ENCODE results near the gene LMBRD2.

LMBRD2 gene

DNA sequence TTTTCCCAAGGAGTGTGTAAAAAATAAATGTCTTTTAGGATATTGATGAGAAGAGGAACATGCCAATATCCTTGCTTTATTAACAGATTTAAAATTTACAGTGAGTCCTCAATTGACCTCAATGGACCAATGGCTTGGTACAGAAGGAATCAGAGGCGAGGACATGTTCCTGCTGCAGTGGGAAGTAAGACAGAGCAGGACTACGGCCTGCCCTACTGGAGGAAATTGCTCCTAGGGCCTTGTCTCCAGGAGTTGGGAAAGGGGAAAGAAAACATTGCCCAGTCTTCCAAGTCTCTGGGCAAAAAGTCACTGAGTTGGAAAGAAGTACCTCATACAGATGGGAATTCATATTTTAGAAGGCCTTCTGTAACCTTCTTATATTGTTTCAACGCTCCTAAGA is 51.9 kb downstream of the LMBRD2 start:
- no peak for FAIRE-seq

DNA sequence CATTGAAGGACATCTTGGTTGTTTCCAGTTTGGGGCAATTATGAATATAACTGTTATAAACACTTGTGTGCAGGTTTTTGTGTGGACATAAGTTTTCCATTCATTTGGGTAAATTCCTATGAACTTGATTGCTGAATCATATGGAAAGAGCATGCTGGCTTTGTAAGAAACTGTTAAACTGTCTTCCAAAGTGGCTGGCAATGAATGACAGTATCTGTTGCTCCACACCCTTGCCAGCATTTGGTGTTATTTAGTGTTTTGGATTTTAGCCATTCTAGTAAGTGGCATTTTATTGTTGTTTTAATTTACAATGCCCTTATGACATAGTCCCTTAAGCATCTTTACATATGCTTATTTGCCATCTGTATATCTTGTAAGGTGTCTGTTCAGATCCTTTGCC is 55.2 kb downstream of the LMBRD2 start:
- no peak for FAIRE-seq

DNA sequence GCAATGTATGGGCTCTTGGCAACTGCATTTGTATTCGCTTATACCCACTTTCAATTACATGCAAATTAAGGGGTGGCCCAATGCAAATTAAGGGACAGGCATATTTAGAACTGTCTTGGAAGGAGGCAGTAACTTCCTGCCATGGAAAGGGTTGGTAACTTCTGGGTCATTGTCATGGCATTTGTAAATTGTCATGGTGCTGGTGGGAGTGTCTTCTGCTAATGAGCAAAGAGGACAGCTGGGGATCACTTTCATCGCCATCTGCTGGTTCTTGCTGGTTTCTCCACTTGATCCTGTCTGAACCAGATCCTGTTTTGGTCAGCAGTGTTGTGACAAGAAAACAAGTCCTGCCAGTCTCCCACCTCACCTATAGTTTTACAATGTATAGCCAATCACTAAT is 61.7 kb downstream of the LMBRD2 start:
- no peak for FAIRE-seq

DNA sequence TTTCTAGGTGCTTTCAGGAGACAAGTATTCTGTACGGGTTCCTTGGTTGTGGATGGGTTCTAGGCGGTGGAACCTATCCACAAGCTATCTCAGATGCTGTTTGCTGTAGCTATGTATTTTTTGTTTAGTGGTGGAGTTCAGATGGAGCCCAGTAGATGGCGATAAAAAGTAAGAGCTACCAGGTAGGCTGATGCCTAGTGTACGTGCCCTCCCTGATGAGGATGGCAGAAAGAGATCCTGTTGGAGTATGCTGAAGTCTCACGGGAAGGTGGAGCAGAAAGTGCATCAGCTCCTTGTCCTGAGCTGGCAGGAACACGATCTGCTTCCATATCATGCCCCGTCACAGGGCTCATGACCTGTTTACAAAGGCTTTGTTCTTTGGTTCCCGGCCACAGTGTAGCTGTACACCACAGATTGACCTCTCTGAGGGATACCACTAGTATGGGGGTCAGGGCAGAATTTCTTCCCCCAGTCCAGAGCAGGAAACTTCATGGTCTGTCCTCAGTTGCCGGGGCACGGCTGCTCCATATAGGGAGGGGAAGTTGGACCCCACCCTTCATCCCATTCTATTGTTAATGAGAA is 72.4 kb downstream of the LMBRD2 start:
- peak; percentile 57 for FAIRE-seq

DNA sequence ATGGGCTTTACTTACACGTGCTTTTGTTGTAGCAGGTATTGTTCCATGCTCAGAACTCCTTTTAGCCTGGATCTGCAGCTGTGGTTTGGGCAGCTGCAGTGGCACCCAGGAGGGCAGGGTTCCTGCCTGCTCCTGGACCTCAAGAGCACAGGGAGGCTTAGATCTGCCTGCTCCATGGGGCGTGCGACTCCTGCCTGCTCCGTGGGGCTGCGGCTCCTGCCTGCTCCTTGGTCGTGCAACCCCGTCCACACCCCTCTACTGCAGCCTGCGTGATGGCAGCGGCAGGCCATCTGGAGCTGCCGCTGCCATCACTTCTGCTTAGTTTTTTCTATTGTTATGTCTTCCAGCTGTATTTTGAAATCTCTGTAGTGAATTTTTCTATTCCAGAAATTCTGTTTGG is 73.3 kb downstream of the LMBRD2 start:
- FAIRE-seq, result no peak

DNA sequence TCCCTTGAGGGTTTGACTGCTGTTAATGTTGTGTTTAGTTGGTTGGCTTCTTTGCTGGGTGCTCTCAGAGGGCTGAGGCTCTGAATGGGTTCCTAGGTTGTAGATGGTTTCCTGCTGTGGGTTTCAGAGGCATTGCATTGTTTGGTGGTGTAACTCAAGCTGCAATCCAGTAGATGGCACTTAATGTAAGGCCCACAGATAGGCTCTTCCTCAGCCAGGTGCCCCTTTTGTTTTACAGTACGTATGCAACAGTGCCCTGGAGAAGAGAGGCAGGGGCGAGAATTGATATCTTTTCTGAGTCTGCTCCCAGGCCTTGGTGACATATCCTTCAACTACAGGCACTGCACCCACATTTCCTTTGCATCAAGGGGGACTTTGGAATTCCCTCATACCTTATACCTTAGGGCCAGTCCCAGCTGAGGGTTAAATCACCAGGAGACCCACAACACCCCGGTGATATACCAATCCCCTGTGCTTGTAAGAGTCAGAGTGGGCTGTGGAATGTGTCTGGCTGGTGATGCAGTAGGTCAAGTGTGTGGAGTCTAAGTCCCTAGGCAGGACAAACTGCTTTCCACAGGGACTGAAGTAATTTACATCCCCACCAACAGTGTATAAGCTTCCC is 78.0 kb downstream of the LMBRD2 start:
- FAIRE-seq, result no peak

DNA sequence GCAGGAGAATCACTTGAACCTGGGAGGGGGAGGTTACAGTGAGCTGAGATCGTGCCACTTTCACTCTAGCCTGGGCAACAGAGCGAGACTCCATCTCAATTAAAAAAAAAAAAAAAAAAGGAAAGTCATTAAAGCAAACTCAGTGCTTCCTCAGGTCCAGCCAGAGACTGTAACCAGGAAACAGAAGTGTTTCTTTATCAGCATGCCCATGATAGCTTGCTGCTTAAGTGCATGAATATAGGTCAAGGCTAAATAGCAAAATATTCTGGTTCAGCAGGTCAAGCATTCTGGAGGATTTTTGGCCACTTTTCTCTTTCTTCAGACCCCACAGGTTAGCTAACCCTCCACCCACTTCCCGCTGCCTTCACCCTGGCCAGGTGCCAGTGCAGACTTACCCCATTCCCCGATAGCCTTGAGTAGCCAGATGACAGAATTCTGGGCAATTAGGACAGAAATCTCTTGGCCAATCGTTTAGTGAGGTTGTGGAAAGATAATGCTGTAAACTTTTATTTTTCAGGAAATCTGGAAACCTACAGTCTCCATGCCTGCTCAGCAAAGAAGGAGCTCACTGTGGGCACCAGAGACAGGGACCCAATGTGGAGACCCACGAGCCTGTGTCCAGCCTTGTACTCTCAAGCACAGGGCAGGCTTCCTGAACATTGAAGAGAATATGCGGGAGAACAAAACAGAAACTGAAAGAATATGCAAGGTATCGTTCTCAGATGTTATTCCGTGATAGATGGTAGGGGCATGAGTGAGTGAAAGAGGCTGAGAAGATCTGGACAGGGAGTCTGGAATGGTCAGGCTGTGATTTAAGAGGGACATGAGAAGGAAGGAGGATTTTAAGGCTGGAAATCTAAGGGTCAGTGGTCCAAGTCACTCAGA is 80.8 kb downstream of the LMBRD2 start:
- FAIRE-seq, result peak; percentile 27

DNA sequence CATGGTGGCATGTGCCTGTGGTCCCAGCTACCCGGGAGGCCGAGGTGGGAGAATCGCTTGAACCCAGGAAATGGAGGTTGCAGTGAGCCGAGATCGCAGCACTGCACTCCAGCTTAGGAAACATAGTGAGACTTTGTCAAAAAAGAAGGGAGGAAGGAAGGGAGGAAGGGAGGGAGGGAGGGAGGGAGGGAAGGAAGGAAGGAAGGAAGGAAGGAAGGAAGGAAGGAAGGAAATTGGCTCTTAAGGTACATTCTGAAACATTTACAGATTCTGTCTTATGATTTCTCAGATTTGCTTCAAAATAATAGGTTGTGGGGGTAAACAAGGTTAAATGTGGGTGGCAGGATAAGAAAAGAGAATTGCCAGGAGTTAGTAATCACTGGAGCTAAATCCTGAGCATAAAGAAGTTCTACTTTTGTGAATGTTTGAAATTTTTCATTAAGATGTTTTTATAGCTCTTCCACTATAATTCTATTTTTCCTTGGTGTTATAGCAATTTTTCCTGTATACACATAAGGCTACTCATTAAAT is 82.9 kb downstream of the LMBRD2 start:
- no peak for FAIRE-seq

DNA sequence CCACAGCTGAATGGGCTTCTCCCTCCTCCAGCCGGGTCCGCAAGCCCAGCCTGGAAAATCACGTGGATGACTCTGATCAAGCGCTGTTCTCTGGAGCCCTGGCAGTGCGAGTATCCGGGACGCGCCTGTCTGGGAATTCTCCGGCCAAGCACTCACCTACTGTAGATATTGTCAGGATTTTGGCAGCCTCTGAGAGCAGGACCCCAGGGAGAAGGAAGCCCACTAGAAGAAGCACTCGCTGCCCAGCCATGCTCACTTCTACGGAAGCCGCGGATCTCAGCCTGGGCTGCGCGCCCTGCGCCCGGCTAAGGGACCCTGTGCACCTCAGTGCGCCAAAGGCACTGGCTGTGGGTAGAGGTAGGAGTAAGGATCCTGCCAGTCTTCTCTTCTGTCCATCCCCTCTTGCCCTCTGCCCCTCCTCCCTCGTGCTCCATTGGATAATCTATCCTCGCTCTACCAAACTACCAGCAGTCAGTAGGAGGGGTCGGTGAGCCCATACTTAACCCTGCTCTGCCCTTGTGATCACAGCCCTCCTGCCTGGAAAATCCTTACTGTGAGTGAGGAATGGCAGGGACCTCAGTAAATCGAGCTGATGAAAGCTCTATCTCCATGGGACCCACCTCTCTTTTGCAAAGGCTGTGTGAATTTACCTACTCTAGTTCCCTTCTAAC is 85.0 kb downstream of the LMBRD2 start, which contains the start of gene UGT3A2:
TSS of gene UGT3A2 (minus strand) at position 343 of the 671 bp plus-strand sequence. CDS start at position 250, 93 bp downstream.
- no peak for FAIRE-seq

DNA sequence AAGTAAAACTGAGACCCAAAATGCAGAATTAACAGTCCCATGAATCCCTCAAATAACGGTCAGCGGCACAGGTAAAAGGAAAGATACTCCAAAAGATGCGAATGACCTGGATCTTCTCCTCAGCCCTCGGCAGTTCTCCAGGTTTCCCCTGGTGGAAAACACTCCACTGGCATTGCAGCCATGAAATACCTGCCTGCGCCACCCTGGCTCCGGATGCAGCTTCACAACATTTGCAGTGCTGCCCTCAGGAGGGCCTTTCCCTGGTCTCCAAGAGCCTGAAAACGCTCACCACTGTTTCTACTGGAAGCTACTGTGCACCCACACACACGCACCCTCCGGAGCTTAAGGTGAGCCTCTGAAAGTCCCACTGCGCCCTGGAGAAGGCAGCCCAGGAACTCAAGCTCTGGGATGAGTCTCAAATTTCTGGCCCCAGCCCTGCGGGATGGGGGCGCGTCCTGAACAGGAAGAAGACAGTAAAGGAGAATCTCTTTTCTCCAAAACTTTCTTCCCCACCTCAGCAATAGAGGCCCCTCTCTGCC is 85.6 kb downstream of the LMBRD2 start:
- no peak for FAIRE-seq

DNA sequence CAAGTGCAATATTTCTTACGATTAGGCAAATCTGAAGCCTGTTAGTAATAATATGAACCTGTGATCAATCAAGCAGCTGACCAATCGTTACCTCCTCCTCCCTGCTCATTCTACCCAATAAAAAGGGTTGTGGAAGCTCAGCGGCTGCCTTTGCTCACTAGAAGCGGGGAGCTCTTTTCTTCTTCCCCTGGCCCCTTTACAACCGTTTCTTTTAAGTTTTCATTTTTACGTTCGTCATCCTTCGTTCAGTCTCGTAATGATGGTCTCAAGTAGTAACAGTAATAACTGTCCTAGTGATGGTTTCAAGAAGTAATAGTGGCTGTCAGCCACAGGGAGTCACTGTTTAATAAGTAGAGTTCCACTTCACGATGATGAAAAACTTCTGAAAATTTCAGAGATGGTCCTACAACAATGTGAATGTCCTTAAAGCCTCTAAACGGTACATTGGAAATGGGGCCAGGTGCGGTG is 91.2 kb downstream of the LMBRD2 start:
- peak; percentile 9 for FAIRE-seq

DNA sequence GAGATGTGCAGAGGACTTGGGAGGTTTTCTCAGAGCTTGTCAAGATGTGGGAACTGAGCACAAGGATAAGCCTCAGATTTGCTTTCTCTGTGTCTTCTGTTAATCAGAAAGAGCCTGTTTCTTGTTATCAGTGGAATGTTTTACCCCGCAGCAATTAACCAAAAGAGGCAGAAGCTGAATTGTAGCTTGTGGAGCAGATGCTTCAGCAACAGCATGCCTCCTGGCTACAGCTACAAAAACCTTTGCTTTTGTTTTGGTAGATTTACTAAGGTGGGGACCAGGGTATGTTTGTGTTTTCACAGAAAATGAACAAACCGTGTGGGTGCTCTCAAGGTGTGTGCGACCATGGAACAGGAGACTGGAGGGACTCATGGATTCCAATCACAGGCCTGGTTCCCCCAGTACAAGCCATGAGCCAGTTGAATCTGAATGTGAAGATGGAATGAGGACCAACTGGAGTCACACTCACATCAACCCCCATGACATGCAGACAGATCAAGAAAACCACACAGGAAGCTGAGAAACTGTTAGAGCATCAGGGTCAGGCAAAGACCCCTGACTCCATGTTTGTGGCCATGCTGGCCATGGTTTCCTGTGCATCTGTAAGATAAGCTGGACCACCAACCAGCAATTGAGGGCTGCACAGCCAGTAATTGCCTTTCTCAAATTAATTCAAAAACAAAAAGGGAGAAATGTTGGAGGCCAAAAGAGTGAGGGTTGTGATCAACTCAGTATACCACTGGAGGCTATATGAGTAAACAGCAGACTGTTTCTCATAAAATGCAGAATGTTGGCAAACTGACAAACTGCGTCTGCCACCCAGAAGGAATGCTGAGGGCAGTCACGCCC is 91.9 kb downstream of the LMBRD2 start:
- no peak for FAIRE-seq

DNA sequence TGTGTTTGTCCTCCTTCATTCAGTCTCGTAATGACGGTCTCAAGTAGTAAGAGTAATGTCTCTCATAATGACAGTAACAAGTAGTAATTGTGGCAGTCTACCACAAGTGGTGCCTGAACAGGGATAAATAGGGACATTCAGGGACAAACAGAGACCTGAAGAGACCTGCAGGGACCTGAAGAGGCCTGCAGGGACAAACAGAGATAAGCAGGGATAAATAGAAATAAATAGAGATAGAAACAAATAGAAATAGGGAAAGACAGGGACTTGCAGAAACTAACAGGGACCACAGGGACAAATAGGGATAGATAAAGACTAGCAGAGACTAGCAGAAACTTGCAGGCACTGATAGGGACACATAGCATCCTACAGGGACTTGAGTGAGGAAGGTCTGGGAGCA is 92.9 kb downstream of the LMBRD2 start:
- FAIRE-seq, result no peak

DNA sequence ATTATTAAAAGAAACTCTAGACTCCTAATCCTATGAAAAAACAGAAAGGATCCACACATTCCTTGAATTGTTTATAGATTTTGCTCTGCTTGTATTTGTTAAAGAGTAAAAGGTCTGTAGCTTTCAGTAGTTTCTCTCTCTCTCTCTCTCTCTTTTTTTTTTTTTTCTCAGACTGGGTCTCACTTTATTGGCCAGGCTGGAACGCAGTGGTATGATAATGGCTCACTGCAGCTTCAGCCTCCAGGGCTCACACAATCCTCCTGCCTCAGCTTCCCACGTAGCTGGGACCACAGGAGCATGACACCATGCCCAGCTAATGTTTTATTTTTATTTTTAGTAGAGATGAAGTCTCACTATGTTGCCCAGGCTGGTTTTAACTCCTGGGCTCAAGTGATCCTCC is 94.3 kb downstream of the LMBRD2 start:
- FAIRE-seq, result no peak

DNA sequence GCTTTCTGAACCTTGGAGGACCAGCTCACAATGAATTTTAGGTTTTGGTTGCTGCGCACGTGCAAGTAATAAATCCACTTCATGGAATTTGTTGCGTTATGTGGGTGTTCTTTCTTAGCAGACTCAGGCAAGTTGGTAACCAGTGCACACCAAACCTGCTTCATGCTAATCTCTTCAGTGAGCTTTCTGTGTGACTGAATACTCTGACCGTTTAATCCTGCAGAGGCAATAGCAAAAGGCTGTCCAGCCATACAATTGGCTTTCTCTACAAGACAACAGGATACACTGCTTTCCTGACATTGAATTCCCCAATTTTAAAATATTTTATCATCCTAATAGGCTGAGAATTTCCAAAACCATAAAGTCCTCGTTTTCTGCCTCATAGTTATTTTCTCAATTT is 95.3 kb downstream of the LMBRD2 start:
- no peak for FAIRE-seq

DNA sequence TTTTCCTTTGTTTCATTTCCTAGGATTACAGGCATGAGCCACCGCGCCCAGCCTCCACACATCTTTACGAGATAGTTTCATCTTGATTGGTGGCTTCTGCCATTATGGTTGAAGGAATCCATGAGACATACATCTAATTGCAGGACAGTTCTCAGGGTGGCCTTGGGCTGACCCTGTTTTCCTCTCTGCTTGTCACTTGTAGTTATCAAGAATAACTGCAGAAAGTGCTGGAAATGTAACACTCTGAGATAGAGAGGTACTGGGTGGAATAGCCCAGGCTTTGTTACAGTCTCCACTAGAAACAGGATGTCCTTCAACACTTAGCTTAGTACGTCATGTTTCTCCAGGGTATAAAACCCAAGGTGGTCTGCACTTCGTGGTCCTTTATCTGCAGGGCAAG is 95.7 kb downstream of the LMBRD2 start:
- FAIRE-seq, result no peak

DNA sequence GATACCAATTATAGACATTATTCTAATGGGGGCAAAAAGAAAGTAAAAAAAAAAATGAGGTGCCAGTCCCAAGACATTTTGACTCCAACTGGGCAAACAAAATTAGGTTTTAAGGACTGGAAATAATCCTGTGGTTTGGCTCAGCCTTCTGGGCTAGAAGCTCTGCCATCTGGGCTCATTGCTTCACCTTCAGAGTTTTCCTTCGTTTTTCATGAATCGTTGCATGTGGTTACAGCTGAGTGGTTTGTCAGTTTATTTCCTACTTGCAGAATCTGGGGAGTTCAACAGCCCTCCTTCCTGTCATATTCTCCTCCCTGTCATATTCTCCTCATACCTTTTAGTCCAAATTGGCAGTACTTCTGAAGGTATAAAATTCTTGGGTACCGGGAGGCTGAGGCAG is 97.0 kb downstream of the LMBRD2 start:
- no peak for FAIRE-seq

DNA sequence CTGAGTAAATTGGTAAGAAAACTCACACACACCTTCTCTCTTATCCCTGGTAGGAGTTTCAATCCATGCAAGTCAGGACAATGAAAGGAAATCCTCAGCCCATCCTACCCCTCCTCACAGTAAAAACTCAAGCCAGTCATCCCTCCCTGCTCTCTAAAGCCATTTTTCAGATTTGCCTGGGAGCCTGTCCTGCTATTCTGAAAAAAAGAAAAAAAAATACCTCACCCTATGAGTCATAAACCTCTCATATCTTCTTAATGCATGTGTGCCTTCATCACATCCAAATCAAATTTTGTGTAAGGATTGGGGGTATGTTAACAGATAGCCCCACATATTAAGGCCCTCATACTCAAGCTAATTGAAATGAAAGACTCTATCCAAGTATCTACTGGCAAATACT is 99.1 kb downstream of the LMBRD2 start:
- FAIRE-seq, result no peak

DNA sequence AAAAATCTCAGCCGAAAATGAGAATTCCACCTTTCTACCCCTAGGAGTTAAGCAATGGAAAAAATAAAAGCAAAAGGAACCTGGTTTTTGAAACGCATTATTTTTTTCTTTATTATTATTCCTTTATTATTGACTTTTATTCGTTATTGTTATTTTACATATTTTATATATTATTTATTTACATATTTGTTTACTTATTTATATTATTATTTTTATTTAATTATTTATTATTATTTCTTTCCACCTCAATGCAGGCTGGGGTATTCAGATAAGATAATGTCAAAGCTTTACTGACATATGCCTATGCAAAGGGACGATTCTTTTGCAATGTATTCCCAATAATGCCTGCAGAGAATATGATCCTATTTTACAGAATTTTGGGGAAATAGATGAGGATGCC is 101.7 kb downstream of the LMBRD2 start:
- peak; percentile 87 for FAIRE-seq

Data from A204.1 (cell line).